Measurements from ENCODE around the gene ASPDH. TPM values are rescaled to one million over a fixed set of nuclear protein-coding genes. Genes with fewer than 3 reads are reported as not detected.

ASPDH gene
- total RNA-seq, 2 donors from 2014 or later, result not detected

- H3K4me1 ChIP-seq (ENCODE audit: control insufficient read depth, insufficient read depth, low read length), result no peaks in the 10 kb centered on the region
- no peak overlapping the region for H3K9ac ChIP-seq (ENCODE audit: extremely low read depth, low read length, poor library complexity, severe bottlenecking)
- H3K27me3 ChIP-seq (ENCODE audit: control insufficient read depth, insufficient read depth, low read length, poor library complexity, severe bottlenecking), result peaks cover 4% of the 10 kb centered on the region
- no peak for TF ChIP-seq CTCF (conservative IDR thresholded peaks at IDR 0.05)
- H3K4me3 Mint-ChIP-seq, result no peak overlapping the region
- H3K9me3 Mint-ChIP-seq, result peaks cover 40% of the 10 kb centered on the region
- H3K4me1 Mint-ChIP-seq, result peaks cover 2% of the 10 kb centered on the region
- no peak for DNase-seq
- H3K9me3 ChIP-seq (ENCODE audit: control insufficient read depth, low read length), result peaks cover 33% of the 10 kb centered on the region
- peaks cover 74% of the 10 kb centered on the region for H3K36me3 Mint-ChIP-seq (ENCODE audit: low read depth)
- 90 to 100% methylated on average over 4 to 16 of the region's 16 CpGs for WGBS, 2 experiments (ENCODE audit: insufficient coverage in 1 of 2, insufficient read length in 1 of 2)
- H3K27me3 Mint-ChIP-seq (ENCODE audit: insufficient read depth), result peaks cover 16% of the 10 kb centered on the region
- peaks cover 34% of the 10 kb centered on the region for H3K36me3 ChIP-seq (ENCODE audit: control insufficient read depth, insufficient read depth, low read length)
- H3K4me3 ChIP-seq (ENCODE audit: low read length), result no peak overlapping the region
- no peak overlapping the region for H3K27ac Mint-ChIP-seq
- no peak overlapping the region for H3K27ac ChIP-seq (ENCODE audit: low read depth, low read length)
These were observed 31.4 kb downstream of the ASPDH start for GRCh38 chr19:50482271-50482855.

- Histone ChIP-seq H3K27ac (ENCODE audit: low read depth, low read length) (no peak overlapping the region), H3K4me1 (ENCODE audit: control insufficient read depth, insufficient read depth, low read length) (no peaks in the 10 kb centered on the region), H3K36me3 (ENCODE audit: control insufficient read depth, insufficient read depth, low read length) (peaks cover 31% of the 10 kb centered on the region), H3K4me3 (ENCODE audit: low read length) (no peak overlapping the region), H3K27me3 (ENCODE audit: control insufficient read depth, insufficient read depth, low read length, poor library complexity, severe bottlenecking) (no peaks in the 10 kb centered on the region), H3K9me3 (ENCODE audit: control insufficient read depth, low read length) (peaks cover 29% of the 10 kb centered on the region), H3K9ac (ENCODE audit: extremely low read depth, low read length, poor library complexity, severe bottlenecking) (no peak overlapping the region)
- H3K27me3 Mint-ChIP-seq (ENCODE audit: insufficient read depth), result peaks cover 8% of the 10 kb centered on the region
- peaks cover 41% of the 10 kb centered on the region for H3K9me3 Mint-ChIP-seq
- no peak for DNase-seq
- no peak overlapping the region for H3K27ac Mint-ChIP-seq
- H3K4me1 Mint-ChIP-seq, result peaks cover 3% of the 10 kb centered on the region
- 92 to 94% methylated on average over 8 to 27 of the region's 27 CpGs for WGBS, 2 experiments (ENCODE audit: insufficient coverage in 1 of 2, insufficient read length in 1 of 2)
- TF ChIP-seq CTCF (conservative IDR thresholded peaks at IDR 0.05), result no peak
- H3K36me3 Mint-ChIP-seq (ENCODE audit: low read depth), result peaks cover 72% of the 10 kb centered on the region
- H3K4me3 Mint-ChIP-seq, result no peak overlapping the region
These were observed 32.2 kb downstream of the ASPDH start for GRCh38 chr19:50481351-50482149.

- peak; percentile 30 for DNase-seq
- no peak for TF ChIP-seq CTCF (conservative IDR thresholded peaks at IDR 0.05)
- no peaks in the 10 kb centered on the region for H3K4me1 ChIP-seq (ENCODE audit: control insufficient read depth, insufficient read depth, low read length)
- H3K36me3 ChIP-seq (ENCODE audit: control insufficient read depth, insufficient read depth, low read length), result peaks cover 27% of the 10 kb centered on the region
- WGBS, 2 experiments (ENCODE audit: insufficient coverage in 1 of 2, insufficient read length in 1 of 2), result 90 to 100% methylated on average over 2 to 35 of the region's 37 CpGs
- peaks cover 3% of the 10 kb centered on the region for H3K4me1 Mint-ChIP-seq
- H3K4me3 ChIP-seq (ENCODE audit: low read length), result no peak overlapping the region
- H3K9ac ChIP-seq (ENCODE audit: extremely low read depth, low read length, poor library complexity, severe bottlenecking), result no peak overlapping the region
- no peak overlapping the region for H3K4me3 Mint-ChIP-seq
- peaks cover 32% of the 10 kb centered on the region for H3K9me3 Mint-ChIP-seq
- peaks cover 3% of the 10 kb centered on the region for H3K27me3 Mint-ChIP-seq (ENCODE audit: insufficient read depth)
- H3K36me3 Mint-ChIP-seq (ENCODE audit: low read depth), result peaks cover 66% of the 10 kb centered on the region
- no peak overlapping the region for H3K27ac ChIP-seq (ENCODE audit: low read depth, low read length)
- peaks cover 19% of the 10 kb centered on the region for H3K9me3 ChIP-seq (ENCODE audit: control insufficient read depth, low read length)
- H3K27me3 ChIP-seq (ENCODE audit: control insufficient read depth, insufficient read depth, low read length, poor library complexity, severe bottlenecking), result no peaks in the 10 kb centered on the region
- H3K27ac Mint-ChIP-seq, result no peak overlapping the region
These were observed 33.2 kb downstream of the ASPDH start for GRCh38 chr19:50480281-50481111.
